SU-DHL-6 (cell line): Measurements from ENCODE around the gene SLC38A11.
"Not testable (repeated sequence)": the region's sequence is repeated elsewhere in the genome, so short reads cannot be mapped to it uniquely, and the experiment has no call there.

Experiments used
- H2AFZ ChIP-seq: fragments of 200-600 bp; sonication (generic); 2 replicates; pipeline ENCODE4 v1.6.1; 2014; ENCODE audit warnings: low read depth, mild to moderate bottlenecking, moderate library complexity, mixed read lengths, antibody characterized with exemption, low read length; ENCODE audit not compliant: severe bottlenecking
- H3F3A ChIP-seq: fragments of 200-600 bp; shearing (Covaris generic); 2 replicates; pipeline ENCODE4 v1.6.0; 2016; ENCODE audit warnings: antibody characterized with exemption, mild to moderate bottlenecking; ENCODE audit not compliant: insufficient read depth
- H3K27ac ChIP-seq: fragments of 200-600 bp; sonication (generic); 2 replicates; pipeline ENCODE4 v1.5.1; 2016; ENCODE audit warnings: low read depth, mild to moderate bottlenecking, low read length, moderate library complexity, mixed read lengths
- H3K27me3 ChIP-seq: fragments of 200-600 bp; sonication (generic), shearing (Covaris generic); 2 replicates; pipeline ENCODE4 v1.6.0; 2014; ENCODE audit warnings: mild to moderate bottlenecking, low read length
- H3K36me3 ChIP-seq: fragments of 200-600 bp; sonication (generic); 2 replicates; pipeline ENCODE4 v1.6.1; 2014; ENCODE audit warnings: mild to moderate bottlenecking, low read length, mixed read lengths
- H3K4me2 ChIP-seq: fragments of 300-600, 200-600 bp; shearing (Covaris generic), sonication (generic); 2 replicates; pipeline ENCODE4 v1.6.0; 2014; ENCODE audit warnings: low read length, low read depth, mild to moderate bottlenecking; ENCODE audit not compliant: poor library complexity, severe bottlenecking
- H3K4me3 ChIP-seq: fragments of 200-600 bp; sonication (generic); 2 replicates; pipeline ENCODE4 v1.5.1; 2014; ENCODE audit warnings: antibody characterized with exemption, low read length, mild to moderate bottlenecking, mixed read lengths; ENCODE audit not compliant: insufficient read depth, poor library complexity, severe bottlenecking
- H3K79me2 ChIP-seq: fragments of 200-600 bp; sonication (generic); 2 replicates; pipeline ENCODE4 v1.6.1; 2014; ENCODE audit warnings: mild to moderate bottlenecking, low read length, moderate library complexity; ENCODE audit not compliant: insufficient read depth
- H3K9ac ChIP-seq: fragments of 200-600 bp; sonication (generic); 2 replicates; pipeline ENCODE4 v1.7.0; 2014; ENCODE audit warnings: mild to moderate bottlenecking, low read length
- H3K9me2 ChIP-seq: fragments of 200-600 bp; sonication (generic); replicated peaks from 2 replicates; pipeline ENCODE4 v1.6.1; 2014; ENCODE audit warnings: low read length; ENCODE audit not compliant: insufficient read depth
- H3K9me3 ChIP-seq: fragments of 200-600 bp; sonication (generic); 2 replicates; pipeline ENCODE4 v1.6.1; 2014; ENCODE audit warnings: low read length, mixed read lengths; ENCODE audit not compliant: insufficient read depth
- H4K20me1 ChIP-seq: fragments of 200-600 bp; sonication (generic); 2 replicates; pipeline ENCODE4 v1.6.1; 2014; ENCODE audit warnings: low read depth, mild to moderate bottlenecking, antibody characterized with exemption, low read length, moderate library complexity, mixed read lengths
- CTCF ChIP-seq: fragments of 200-600 bp; sonication (generic); IDR thresholded peaks from one replicate; pipeline ENCODE4 v1.5.1; 2017; ENCODE audit warnings: antibody characterized with exemption, mild to moderate bottlenecking, low read length, moderate library complexity; ENCODE audit not compliant: insufficient read depth, poor library complexity, severe bottlenecking
- EZH2phosphoT487 ChIP-seq: fragments of 200-600 bp; sonication (generic), shearing (Covaris generic); conservative IDR thresholded peaks from 2 replicates; pipeline ENCODE4 v1.6.1; 2018; ENCODE audit warnings: mild to moderate bottlenecking, antibody characterized with exemption, low read length, moderate library complexity, mixed read lengths

SLC38A11 gene

GRCh38 chr2:164860694-164861042 lies 94.7 kb downstream of the SLC38A11 start:
- no peak overlapping the region for H2AFZ ChIP-seq
- H3K4me3 ChIP-seq: no peak overlapping the region
- no peaks in the 10 kb centered on the region for H4K20me1 ChIP-seq
- H3K9ac ChIP-seq: no peak overlapping the region
- no peak overlapping the region for H3K4me2 ChIP-seq
- TF ChIP-seq EZH2phosphoT487 (no peak), CTCF (no peak)
- no peaks in the 10 kb centered on the region for H3K27me3 ChIP-seq
- H3K9me3 ChIP-seq: no peaks in the 10 kb centered on the region
- H3F3A ChIP-seq: no peaks in the 10 kb centered on the region
- no peaks in the 10 kb centered on the region for H3K79me2 ChIP-seq
- no peak overlapping the region for H3K27ac ChIP-seq
- no peaks in the 10 kb centered on the region for H3K9me2 ChIP-seq
- H3K36me3 ChIP-seq: no peaks in the 10 kb centered on the region

- H3K36me3 ChIP-seq, H3K79me2 ChIP-seq, H3K9me2 ChIP-seq, H3K27me3 ChIP-seq, H3K9ac ChIP-seq, H3K27ac ChIP-seq, H3K4me2 ChIP-seq, H2AFZ ChIP-seq, H3F3A ChIP-seq, H3K4me3 ChIP-seq, H3K9me3 ChIP-seq, H4K20me1 ChIP-seq: not testable (repeated sequence)
Measured at GRCh38 chr2:164859906-164860693, 95.2 kb downstream of the SLC38A11 start.

- no peaks in the 10 kb centered on the region for H3K9me3 ChIP-seq
- no peak overlapping the region for H3K9ac ChIP-seq
- H3F3A ChIP-seq: no peaks in the 10 kb centered on the region
- H3K79me2 ChIP-seq: no peaks in the 10 kb centered on the region
- no peaks in the 10 kb centered on the region for H3K9me2 ChIP-seq
- no peaks in the 10 kb centered on the region for H3K36me3 ChIP-seq
- H2AFZ ChIP-seq: no peak overlapping the region
- H3K27ac ChIP-seq: no peak overlapping the region
- no peaks in the 10 kb centered on the region for H3K27me3 ChIP-seq
- H4K20me1 ChIP-seq: no peaks in the 10 kb centered on the region
- no peak overlapping the region for H3K4me2 ChIP-seq
- H3K4me3 ChIP-seq: no peak overlapping the region
- TF ChIP-seq CTCF (no peak), EZH2phosphoT487 (no peak)
Measured at GRCh38 chr2:164859251-164859818, 96.0 kb downstream of the SLC38A11 start.

- no peaks in the 10 kb centered on the region for H3F3A ChIP-seq
- no peaks in the 10 kb centered on the region for H3K79me2 ChIP-seq
- no peak overlapping the region for H3K4me3 ChIP-seq
- no peaks in the 10 kb centered on the region for H3K36me3 ChIP-seq
- H3K27ac ChIP-seq: no peak overlapping the region
- TF ChIP-seq EZH2phosphoT487 (no peak), CTCF (no peak)
- H3K9ac ChIP-seq: no peak overlapping the region
- no peak overlapping the region for H3K4me2 ChIP-seq
- H2AFZ ChIP-seq: no peak overlapping the region
- H4K20me1 ChIP-seq: no peaks in the 10 kb centered on the region
- no peaks in the 10 kb centered on the region for H3K9me2 ChIP-seq
- no peaks in the 10 kb centered on the region for H3K27me3 ChIP-seq
- H3K9me3 ChIP-seq: no peaks in the 10 kb centered on the region
Measured at GRCh38 chr2:164852086-164852485, 103.2 kb downstream of the SLC38A11 start.
